Astrocyte of the cerebellum (primary cell): Measurements from ENCODE around the gene SAV1.

Experiments used
- DNase-seq: peaks from one replicate; pipeline ENCODE4 v3.0.0-alpha.2; 2011; ENCODE audit warnings: low read depth
- H3K4me3 ChIP-seq: 2 replicates; pipeline ENCODE4 v1.5.1; 2011; ENCODE audit warnings: mild to moderate bottlenecking, low read depth, low read length, moderate library complexity
- in situ Hi-C: cut with HindIII; loops from 2 replicates; pipeline ENCODE4 v1.10.0; 2017; ENCODE audit warnings: low sequenced_read_pairs
- TF ChIP-seq, protein P1 (sequence below): IDR thresholded peaks from 2 replicates; pipeline ENCODE4 v1.5.1; 2012; ENCODE audit warnings: low read length, low read depth, moderate library complexity, mild to moderate bottlenecking; ENCODE audit errors: missing control alignments

The SAV1 gene

DNA sequence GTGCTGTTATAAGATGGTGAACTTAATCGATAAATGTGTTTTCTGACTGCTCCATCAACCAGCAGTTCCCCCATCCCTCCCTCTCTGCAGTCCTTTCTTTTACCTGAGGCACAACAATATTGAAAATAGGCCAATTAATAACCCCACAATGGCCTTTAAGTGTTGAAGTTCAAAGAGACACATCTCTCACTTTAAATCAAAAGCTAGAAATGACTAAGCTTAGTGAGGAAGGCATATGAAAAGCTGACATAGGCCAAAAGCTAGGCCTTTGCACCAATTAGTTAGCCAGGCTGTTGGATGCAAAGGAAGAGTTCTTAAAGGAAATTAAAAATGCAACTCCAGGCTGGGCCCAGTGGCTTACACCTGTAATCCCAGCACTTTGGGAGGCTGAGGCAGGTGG lies 43.7 kb downstream of the SAV1 start:
- no peak overlapping the region for H3K4me3 ChIP-seq
- TF ChIP-seq, protein P1, sequence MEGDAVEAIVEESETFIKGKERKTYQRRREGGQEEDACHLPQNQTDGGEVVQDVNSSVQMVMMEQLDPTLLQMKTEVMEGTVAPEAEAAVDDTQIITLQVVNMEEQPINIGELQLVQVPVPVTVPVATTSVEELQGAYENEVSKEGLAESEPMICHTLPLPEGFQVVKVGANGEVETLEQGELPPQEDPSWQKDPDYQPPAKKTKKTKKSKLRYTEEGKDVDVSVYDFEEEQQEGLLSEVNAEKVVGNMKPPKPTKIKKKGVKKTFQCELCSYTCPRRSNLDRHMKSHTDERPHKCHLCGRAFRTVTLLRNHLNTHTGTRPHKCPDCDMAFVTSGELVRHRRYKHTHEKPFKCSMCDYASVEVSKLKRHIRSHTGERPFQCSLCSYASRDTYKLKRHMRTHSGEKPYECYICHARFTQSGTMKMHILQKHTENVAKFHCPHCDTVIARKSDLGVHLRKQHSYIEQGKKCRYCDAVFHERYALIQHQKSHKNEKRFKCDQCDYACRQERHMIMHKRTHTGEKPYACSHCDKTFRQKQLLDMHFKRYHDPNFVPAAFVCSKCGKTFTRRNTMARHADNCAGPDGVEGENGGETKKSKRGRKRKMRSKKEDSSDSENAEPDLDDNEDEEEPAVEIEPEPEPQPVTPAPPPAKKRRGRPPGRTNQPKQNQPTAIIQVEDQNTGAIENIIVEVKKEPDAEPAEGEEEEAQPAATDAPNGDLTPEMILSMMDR = no peak
- in situ Hi-C loops = loop anchor here (25.0 kb wide), 1 partner anchor 163 kb away; no protein-coding TSS in a partner anchor
- no peak for DNase-seq

DNA sequence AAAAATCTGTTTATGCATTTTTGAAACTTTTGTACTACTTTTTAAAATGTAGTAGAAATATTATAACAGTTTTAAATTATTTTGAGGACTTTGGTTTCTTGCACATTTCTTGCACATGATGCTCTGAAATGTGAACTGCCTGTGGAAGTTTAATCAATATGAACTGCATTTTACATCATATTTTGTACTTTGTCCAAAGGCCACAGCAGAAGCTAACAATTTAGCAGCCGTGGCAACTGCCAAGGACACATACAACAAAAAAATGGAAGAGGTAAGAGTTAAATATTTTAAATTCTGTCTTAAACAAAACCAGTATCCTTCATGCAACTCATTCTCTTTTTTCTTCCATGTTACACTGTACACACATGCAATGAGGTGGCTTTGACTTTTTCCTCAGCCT lies 45.1 kb downstream of the SAV1 start:
- DNase-seq = no peak
- in situ Hi-C loops = loop anchor here (25.0 kb wide), 1 partner anchor 164 kb away; no protein-coding TSS in a partner anchor
- TF ChIP-seq, protein P1 = no peak
- H3K4me3 ChIP-seq = no peak overlapping the region

- in situ Hi-C loops = loop anchor here (25.0 kb wide), 1 partner anchor 167 kb away; no protein-coding TSS in a partner anchor
- H3K4me3 ChIP-seq = no peak overlapping the region
- no peak for DNase-seq
- TF ChIP-seq, protein P1 = no peak
Measured at GRCh38 chr14:50620341-50620740, 47.8 kb downstream of the SAV1 start.

DNA sequence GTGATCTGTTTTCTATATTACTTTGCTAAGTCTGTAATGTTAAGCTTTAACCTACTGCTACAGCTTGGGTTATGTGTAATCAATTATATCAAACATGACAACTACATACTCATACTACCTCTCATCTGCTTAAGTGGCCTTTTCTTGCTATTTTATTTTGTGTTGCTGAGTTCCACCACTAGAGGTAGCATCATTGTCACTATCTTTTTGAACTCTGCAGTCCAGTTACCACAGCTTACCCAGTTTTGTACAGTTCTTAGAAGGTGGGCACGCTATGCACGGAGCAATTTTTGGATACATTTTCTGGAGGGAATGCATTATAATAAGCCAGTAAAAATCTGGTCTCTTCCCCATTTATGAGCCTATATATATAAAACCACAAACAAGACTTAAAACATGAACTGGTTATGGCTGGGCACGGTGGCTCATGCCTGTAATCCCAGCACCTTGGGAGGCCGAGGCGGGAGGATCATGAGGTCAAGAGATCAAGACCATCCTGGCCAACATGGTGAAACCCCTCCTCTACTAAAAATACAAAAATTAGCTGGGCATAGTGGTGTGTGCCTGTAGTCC lies 48.5 kb downstream of the SAV1 start:
- in situ Hi-C loops = loop anchor here (25.0 kb wide), 1 partner anchor 168 kb away; no protein-coding TSS in a partner anchor
- DNase-seq = peak; percentile 47
- TF ChIP-seq, protein P1 = peak; percentile 70

DNA sequence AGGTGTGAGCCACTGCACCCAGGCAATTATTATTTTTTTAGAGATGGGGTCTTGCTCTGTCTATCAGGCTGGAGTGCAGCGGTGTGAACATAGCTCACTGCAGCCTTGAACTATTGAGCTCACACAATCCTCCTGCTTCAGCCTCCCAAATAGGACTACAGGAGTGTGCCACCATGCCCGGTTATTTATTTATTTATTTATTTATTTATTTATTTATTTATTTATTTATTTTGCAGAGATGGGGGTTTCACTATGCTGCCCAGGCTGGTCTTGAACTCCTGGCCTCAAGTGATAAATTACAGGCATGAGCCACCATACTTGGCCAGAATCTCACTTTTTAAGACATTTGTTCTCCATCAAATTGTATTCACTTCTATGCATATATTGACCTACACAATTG lies 51.8 kb downstream of the SAV1 start:
- in situ Hi-C loops = loop anchor here (25.0 kb wide), 1 partner anchor 171 kb away; no protein-coding TSS in a partner anchor
- DNase-seq = no peak
- TF ChIP-seq, protein P1 = no peak
- no peak overlapping the region for H3K4me3 ChIP-seq

More for the DNA sequence above, 48.5 kb downstream of the SAV1 start:
- no peak overlapping the region for H3K4me3 ChIP-seq

DNA sequence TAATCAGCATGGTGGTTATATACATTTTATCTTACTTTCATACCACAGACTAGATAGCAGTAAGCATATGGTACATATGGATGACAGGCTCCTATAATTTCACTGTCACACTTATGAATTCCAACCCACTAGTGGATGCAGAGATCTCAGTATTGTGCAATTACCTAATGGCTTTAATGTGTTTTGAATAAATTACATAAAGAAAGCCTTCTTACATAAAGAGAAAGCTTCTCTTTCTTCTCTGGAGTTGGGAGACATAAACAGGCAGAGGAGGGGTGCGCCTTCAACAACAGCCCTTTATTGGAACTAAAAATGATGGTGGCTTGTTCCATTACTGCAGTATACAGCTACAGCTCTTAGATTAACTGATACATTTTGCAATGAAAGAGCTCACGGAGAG lies 52.6 kb downstream of the SAV1 start:
- TF ChIP-seq, protein P1 = no peak
- in situ Hi-C loops = loop anchor here (25.0 kb wide), 1 partner anchor 172 kb away; no protein-coding TSS in a partner anchor
- no peak for DNase-seq
- H3K4me3 ChIP-seq = no peak overlapping the region
